LNCAP (cell line): Measurements from ENCODE around the gene COBLL1.

Source experiments
- CTCF ChIP-seq: fragments of 450-650 bp; IDR thresholded peaks from 2 replicates; pipeline ENCODE4 v1.5.1; 2017; ENCODE audit warnings: mild to moderate bottlenecking

The COBLL1 gene

GRCh38 chr2:164879901-164880535 is 38.4 kb upstream of the COBLL1 start:
- no peak for TF ChIP-seq CTCF

GRCh38 chr2:164877927-164878326 is 36.3 kb upstream of the COBLL1 start:
- TF ChIP-seq CTCF: no peak

GRCh38 chr2:164877169-164877568 is 35.5 kb upstream of the COBLL1 start:
- no peak for TF ChIP-seq CTCF

- TF ChIP-seq CTCF: no peak
Observed at GRCh38 chr2:164875334-164876205, 33.9 kb upstream of the COBLL1 start.

GRCh38 chr2:164873210-164873908 is 31.7 kb upstream of the COBLL1 start:
- TF ChIP-seq CTCF: no peak

- no peak for TF ChIP-seq CTCF
Observed at GRCh38 chr2:164871404-164871803, 29.8 kb upstream of the COBLL1 start.

- TF ChIP-seq CTCF: no peak
Observed at GRCh38 chr2:164869420-164869772, 27.8 kb upstream of the COBLL1 start.
